ENCODE results near the gene TRIML1. TPM values are rescaled to one million over a fixed set of nuclear protein-coding genes. Genes with fewer than 3 reads are reported as not detected.

The TRIML1 gene
- total and polyA plus RNA-seq, 2 donors (not counting 1 experiment from before 2014, with no cell fraction given) = not detected

- Histone ChIP-seq H4K20me1 (ENCODE audit: control insufficient read depth, insufficient read depth, low read length, poor library complexity, severe bottlenecking) (no peaks in the 10 kb centered on the region), H3K4me2 (replicated peaks; ENCODE audit: low read depth, low read length, poor library complexity, severe bottlenecking) (no peak overlapping the region), H3K27ac (ENCODE audit: low read length in 2 of 2) (no peak overlapping the region), H3K79me2 (ENCODE audit: control insufficient read depth, insufficient read depth, low read length) (no peaks in the 10 kb centered on the region), H3K36me3 (replicated peaks in 1 of 2; ENCODE audit: control extremely low read depth in 1 of 2, control insufficient read depth in 1 of 2, extremely low read depth in 1 of 2, insufficient read depth in 2 of 2, low read length in 1 of 2) (no peaks in the 10 kb centered on the region), H3K4me1 (ENCODE audit: control insufficient read depth in 2 of 2, insufficient read depth in 2 of 2, low read length in 2 of 2) (no peaks in the 10 kb centered on the region), H3K9me3 (ENCODE audit: control extremely low read depth in 1 of 3, control insufficient read depth in 2 of 3, insufficient read depth in 1 of 3, low read length in 2 of 3) (peaks cover 0 to 21% (median 0%) of the 10 kb centered on the region in 3 donors), H2AFZ (ENCODE audit: insufficient read depth, low read depth, low read length, poor library complexity, severe bottlenecking) (no peak overlapping the region), H3K27me3 (replicated peaks in 1 of 4; ENCODE audit: control extremely low read depth in 1 of 4, control insufficient read depth in 3 of 4, insufficient read depth in 4 of 4, low read length in 3 of 4) (no peaks in the 10 kb centered on the region), H3K9ac (ENCODE audit: low read length) (no peak overlapping the region), H3K4me3 (ENCODE audit: control extremely low read depth in 1 of 5, extremely low read depth in 1 of 5, insufficient read depth in 1 of 5, low read depth in 2 of 5, low read length in 4 of 5) (no peak overlapping the region)
- Mint-ChIP-seq H3K4me1 (no peaks in the 10 kb centered on the region), H3K27ac (no peak overlapping the region), H3K27me3 (no peaks in the 10 kb centered on the region), H3K9me3 (ENCODE audit: insufficient read depth) (peaks cover 11% of the 10 kb centered on the region), H3K4me3 (no peak overlapping the region)
- WGBS (ENCODE audit: insufficient coverage) = 68% methylated on average over 5 of the region's 13 CpGs
- ATAC-seq (ENCODE audit: low read depth) = no peak
- intact Hi-C loops (cut with micrococcal nuclease) = no loop called here
- POLR2A ChIA-PET = no interaction called here
- CTCF ChIA-PET = no interaction called here
- no peak for TF ChIP-seq EZH2 (IDR thresholded peaks at IDR 0.05; ENCODE audit: borderline replicate concordance, insufficient read depth, low read depth, low read length, poor library complexity, severe bottlenecking)
- TF ChIP-seq, protein P1, sequence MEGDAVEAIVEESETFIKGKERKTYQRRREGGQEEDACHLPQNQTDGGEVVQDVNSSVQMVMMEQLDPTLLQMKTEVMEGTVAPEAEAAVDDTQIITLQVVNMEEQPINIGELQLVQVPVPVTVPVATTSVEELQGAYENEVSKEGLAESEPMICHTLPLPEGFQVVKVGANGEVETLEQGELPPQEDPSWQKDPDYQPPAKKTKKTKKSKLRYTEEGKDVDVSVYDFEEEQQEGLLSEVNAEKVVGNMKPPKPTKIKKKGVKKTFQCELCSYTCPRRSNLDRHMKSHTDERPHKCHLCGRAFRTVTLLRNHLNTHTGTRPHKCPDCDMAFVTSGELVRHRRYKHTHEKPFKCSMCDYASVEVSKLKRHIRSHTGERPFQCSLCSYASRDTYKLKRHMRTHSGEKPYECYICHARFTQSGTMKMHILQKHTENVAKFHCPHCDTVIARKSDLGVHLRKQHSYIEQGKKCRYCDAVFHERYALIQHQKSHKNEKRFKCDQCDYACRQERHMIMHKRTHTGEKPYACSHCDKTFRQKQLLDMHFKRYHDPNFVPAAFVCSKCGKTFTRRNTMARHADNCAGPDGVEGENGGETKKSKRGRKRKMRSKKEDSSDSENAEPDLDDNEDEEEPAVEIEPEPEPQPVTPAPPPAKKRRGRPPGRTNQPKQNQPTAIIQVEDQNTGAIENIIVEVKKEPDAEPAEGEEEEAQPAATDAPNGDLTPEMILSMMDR (IDR thresholded peaks at IDR 0.05) = no peak
- DNase-seq = no peak
These were observed 17.7 kb upstream of the TRIML1 start for GRCh38 chr4:188121530-188121929.

DNA sequence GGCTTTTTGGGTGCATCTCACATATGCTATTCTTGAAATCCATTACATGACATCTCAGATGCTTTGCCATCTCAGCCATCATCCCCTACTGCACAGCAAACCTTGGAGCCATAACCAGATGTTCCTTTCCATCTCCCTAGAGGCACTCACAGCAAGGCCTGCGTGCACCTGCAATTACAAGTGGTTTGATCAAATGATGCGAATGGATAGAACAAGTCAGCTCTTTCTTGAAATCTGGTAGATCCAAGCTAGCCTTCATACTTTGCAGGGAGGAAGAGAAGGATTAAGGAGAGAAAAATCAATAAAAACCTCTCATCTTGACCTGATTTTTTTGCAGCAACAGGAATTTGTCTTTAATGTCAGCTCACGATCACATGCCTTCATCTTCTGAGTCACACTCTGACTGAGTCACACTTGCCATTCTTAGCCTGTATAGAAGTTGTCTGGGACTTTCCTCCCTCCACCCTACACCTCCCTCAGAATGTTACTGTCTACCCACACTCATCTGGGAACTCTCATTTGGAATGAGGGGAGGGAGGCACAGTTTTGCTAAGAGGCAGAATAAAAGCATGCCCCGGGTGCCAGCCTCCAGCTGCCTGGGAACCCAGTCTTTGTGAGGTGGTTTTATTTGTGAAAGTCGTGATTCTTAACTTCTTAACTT, 11.9 kb upstream of the TRIML1 start:
- ChIA-PET CTCF (no interaction called here), POLR2A (no interaction called here)
- Histone ChIP-seq H3K36me3 (replicated peaks in 1 of 2; ENCODE audit: control extremely low read depth in 1 of 2, control insufficient read depth in 1 of 2, extremely low read depth in 1 of 2, insufficient read depth in 2 of 2, low read length in 1 of 2) (no peaks in the 10 kb centered on the region), H3K79me2 (ENCODE audit: control insufficient read depth, insufficient read depth, low read length) (no peaks in the 10 kb centered on the region), H3K9me3 (ENCODE audit: control extremely low read depth in 1 of 3, control insufficient read depth in 2 of 3, insufficient read depth in 1 of 3, low read length in 2 of 3) (peaks cover 0 to 13% (median 1%) of the 10 kb centered on the region in 3 donors), H2AFZ (ENCODE audit: insufficient read depth, low read depth, low read length, poor library complexity, severe bottlenecking) (no peak overlapping the region), H3K27ac (ENCODE audit: low read length in 2 of 2) (no peak overlapping the region), H3K27me3 (replicated peaks in 1 of 4; ENCODE audit: control extremely low read depth in 1 of 4, control insufficient read depth in 3 of 4, insufficient read depth in 4 of 4, low read length in 3 of 4) (no peaks in the 10 kb centered on the region), H3K4me1 (ENCODE audit: control insufficient read depth in 2 of 2, insufficient read depth in 2 of 2, low read length in 2 of 2) (no peaks in the 10 kb centered on the region), H3K4me3 (ENCODE audit: control extremely low read depth in 1 of 5, extremely low read depth in 1 of 5, insufficient read depth in 1 of 5, low read depth in 2 of 5, low read length in 4 of 5) (no peak overlapping the region), H4K20me1 (ENCODE audit: control insufficient read depth, insufficient read depth, low read length, poor library complexity, severe bottlenecking) (no peaks in the 10 kb centered on the region), H3K4me2 (replicated peaks; ENCODE audit: low read depth, low read length, poor library complexity, severe bottlenecking) (no peak overlapping the region), H3K9ac (ENCODE audit: low read length) (no peak overlapping the region)
- H3K9me3 Mint-ChIP-seq (ENCODE audit: insufficient read depth) = no peaks in the 10 kb centered on the region
- H3K4me3 Mint-ChIP-seq = no peak overlapping the region
- H3K4me1 Mint-ChIP-seq = no peaks in the 10 kb centered on the region
- 75% methylated on average over 1 of the region's 5 CpGs for WGBS (ENCODE audit: insufficient coverage)
- intact Hi-C loops (cut with micrococcal nuclease) = no loop called here
- no peak overlapping the region for H3K27ac Mint-ChIP-seq
- no peak for ATAC-seq (ENCODE audit: low read depth)
- DNase-seq = no peak
- no peak for TF ChIP-seq EZH2 (IDR thresholded peaks at IDR 0.05; ENCODE audit: borderline replicate concordance, insufficient read depth, low read depth, low read length, poor library complexity, severe bottlenecking)
- TF ChIP-seq, protein P1 (IDR thresholded peaks at IDR 0.05) = no peak
- no peaks in the 10 kb centered on the region for H3K27me3 Mint-ChIP-seq

All from B cell (primary cell).